ENCODE measurements around the gene HMGCR.

DNA sequence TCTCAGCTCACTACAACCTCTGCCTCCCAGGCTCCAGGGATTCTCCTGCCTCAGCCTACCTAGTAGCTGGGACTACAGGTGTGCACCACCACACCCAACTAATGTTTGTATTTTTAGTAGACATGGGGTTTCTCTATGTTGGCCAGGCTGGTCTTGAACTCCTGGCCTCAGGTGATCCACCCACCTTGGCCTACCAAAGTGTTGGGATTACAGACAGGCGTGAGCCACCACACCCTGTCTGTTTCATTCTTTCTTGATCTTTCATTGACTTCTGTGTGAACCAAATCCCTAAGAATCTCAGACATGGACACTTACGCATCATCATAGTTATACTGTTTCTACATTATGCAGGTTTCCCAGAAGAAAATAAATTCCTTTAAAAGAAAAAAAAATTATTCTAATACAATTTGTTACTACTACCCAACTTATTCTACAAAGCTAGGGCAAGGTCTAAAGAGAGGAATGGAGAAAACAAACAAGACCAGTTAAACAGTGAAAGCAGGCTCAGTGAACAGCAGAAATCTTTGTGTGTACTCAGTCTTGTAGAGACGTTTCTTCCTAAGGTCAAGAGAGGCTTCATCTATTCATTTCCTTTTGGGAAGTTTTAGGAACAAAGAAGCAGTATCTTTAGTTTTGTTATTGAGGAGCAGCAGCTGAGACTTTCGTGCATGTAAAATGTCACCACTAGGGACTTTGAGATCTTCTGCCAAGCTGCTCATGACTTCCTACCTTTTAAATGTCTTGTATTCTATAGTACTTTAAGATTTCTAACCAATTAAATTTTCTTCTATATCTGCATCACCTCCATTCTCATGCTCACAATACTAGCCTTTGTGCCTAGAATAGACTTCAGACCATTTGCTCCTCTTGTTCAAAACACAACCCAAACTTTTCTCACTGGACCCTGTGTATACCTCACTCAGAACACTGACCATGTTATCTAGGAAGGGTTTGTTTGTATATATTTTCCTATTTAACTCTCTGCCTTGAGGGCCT lies 5.6 kb upstream of the HMGCR start:
- TF ChIP-seq EZH2 (optimal IDR thresholded peaks at IDR 0.05; ENCODE audit: low read depth, low read length) (no peak), CTCF (IDR thresholded peaks at IDR 0.05; ENCODE audit: low read length) (peak; percentile 14; the same call in 1 of the 2 replicates)
